Stimulated activated naive CD8-positive, alpha-beta T cell treated with anti-CD3 and anti-CD28 coated beads, Interleukin-15, amount 100 ng/mL, for 72 hours (primary cell): ENCODE data around the gene SCRN2.
A peak's percentile ranks its signal among the peaks of the same experiment; 100 is the strongest.

Source experiments
- ATAC-seq: fragments of 150-1000 bp; cut with Tn5 transposase; 2 replicates; pipeline ENCODE4 v1.10.0; 2021; ENCODE audit warnings: mild to moderate bottlenecking, moderate library complexity
- DNase-seq, 2 donors: peaks; one replicate each; pipeline ENCODE4 v3.0.0; 2021 to 2022
- H3K27ac Mint-ChIP-seq, 2 donors: one replicate each; pipeline ENCODE4 v1.8.0; 2022; ENCODE audit warnings: mild to moderate bottlenecking in 2 of 2, mixed read lengths in 2 of 2, moderate library complexity in 2 of 2
- H3K27me3 Mint-ChIP-seq: one replicate; pipeline ENCODE4 v1.8.0; 2022; ENCODE audit warnings: mixed read lengths
- H3K4me1 Mint-ChIP-seq: one replicate; pipeline ENCODE4 v1.8.0; 2022; ENCODE audit warnings: mild to moderate bottlenecking, mixed read lengths
- H3K4me3 Mint-ChIP-seq, 2 donors: one replicate each; pipeline ENCODE4 v1.8.0; 2022; ENCODE audit warnings: mild to moderate bottlenecking in 2 of 2, mixed read lengths in 2 of 2, moderate library complexity in 1 of 2
- H3K9me3 Mint-ChIP-seq, 2 donors: one replicate each; pipeline ENCODE4 v1.8.0; 2022; ENCODE audit warnings: mixed read lengths in 2 of 2

SCRN2 gene

DNA sequence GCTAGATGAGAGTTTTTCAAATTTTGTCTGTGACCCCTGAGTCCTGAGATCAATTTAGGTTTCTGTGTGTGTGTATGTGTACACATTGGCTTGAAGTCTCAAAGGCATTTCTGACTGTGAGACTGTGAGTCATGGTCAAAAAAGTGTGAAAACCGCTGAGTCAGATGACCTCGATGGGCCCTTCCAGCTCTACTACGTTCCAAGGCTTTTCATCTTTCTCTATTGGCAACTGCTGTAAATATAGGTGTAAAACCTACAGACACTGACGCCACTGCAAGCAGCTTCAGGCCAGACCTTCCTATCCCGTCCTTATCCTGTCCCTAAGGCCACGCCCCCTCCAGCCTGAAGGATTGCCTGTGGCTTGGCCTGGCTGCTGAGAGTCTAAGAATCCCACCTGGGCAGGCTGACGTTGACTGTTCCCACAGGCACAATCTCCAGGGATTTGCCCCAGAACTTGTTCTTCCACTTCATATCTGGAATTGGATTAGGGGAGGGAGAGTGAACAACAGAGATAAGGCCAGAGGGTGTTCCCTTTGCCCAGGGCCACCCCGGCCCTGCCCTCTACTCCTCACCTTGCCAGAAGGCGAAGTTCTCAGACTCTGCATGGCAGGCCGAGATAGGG is 30.8 kb downstream of the SCRN2 start:
- DNase-seq (no peak), ATAC-seq (peak; percentile 65)
- no peaks in the 10 kb centered on the region for H3K9me3 Mint-ChIP-seq
- H3K4me1 Mint-ChIP-seq, result peaks cover 17% of the 10 kb centered on the region
- H3K4me3 Mint-ChIP-seq, result no peak overlapping the region
- H3K27me3 Mint-ChIP-seq, result no peaks in the 10 kb centered on the region
- peak overlapping the region in 1 of 2 donors; percentile 56 for H3K27ac Mint-ChIP-seq

GRCh38 chr17:47808830-47809480 is 32.1 kb downstream of the SCRN2 start:
- H3K27me3 Mint-ChIP-seq, result peaks cover 8% of the 10 kb centered on the region
- no peaks in the 10 kb centered on the region for H3K9me3 Mint-ChIP-seq
- DNase-seq (no peak), ATAC-seq (no peak)
- H3K4me1 Mint-ChIP-seq, result peaks cover 17% of the 10 kb centered on the region
- H3K27ac Mint-ChIP-seq, result no peak overlapping the region
- H3K4me3 Mint-ChIP-seq, result no peak overlapping the region

- no peak overlapping the region for H3K4me3 Mint-ChIP-seq
- no peaks in the 10 kb centered on the region for H3K9me3 Mint-ChIP-seq
- H3K27ac Mint-ChIP-seq, result no peak overlapping the region
- peaks cover 17% of the 10 kb centered on the region for H3K4me1 Mint-ChIP-seq
- ATAC-seq (no peak), DNase-seq (peak in 1 of 2 donors; percentile 5)
- peaks cover 14% of the 10 kb centered on the region for H3K27me3 Mint-ChIP-seq
Measured at GRCh38 chr17:47808036-47808829, 32.8 kb downstream of the SCRN2 start.

- Mint-ChIP-seq H3K27ac (peak overlapping the region in 1 of 2 donors; percentile 46), H3K4me1 (peaks cover 17% of the 10 kb centered on the region), H3K9me3 (no peaks in the 10 kb centered on the region), H3K4me3 (no peak overlapping the region), H3K27me3 (peaks cover 14% of the 10 kb centered on the region)
- ATAC-seq (no peak), DNase-seq (no peak)
Measured at GRCh38 chr17:47807421-47807820, 33.7 kb downstream of the SCRN2 start.

DNA sequence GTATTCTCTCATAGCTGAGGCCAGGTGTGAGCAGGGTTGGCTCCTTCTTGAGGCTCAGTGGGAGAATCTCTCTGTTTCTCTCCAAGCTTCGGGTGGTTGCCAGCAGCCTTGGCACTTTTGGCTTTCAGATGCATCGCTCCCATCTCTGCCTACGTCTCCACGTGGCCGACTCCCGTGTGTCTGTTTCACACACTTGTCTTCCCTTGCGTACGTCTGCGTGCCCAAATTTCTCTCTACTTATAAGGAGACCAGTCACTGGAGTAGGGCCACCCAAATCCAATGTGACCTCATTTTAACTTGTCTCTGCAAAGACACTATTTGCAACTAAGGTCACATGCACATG is 34.2 kb downstream of the SCRN2 start:
- Mint-ChIP-seq H3K27me3 (peaks cover 14% of the 10 kb centered on the region), H3K4me1 (peaks cover 17% of the 10 kb centered on the region), H3K27ac (no peak overlapping the region), H3K4me3 (no peak overlapping the region), H3K9me3 (no peaks in the 10 kb centered on the region)
- DNase-seq (no peak), ATAC-seq (no peak)

DNA sequence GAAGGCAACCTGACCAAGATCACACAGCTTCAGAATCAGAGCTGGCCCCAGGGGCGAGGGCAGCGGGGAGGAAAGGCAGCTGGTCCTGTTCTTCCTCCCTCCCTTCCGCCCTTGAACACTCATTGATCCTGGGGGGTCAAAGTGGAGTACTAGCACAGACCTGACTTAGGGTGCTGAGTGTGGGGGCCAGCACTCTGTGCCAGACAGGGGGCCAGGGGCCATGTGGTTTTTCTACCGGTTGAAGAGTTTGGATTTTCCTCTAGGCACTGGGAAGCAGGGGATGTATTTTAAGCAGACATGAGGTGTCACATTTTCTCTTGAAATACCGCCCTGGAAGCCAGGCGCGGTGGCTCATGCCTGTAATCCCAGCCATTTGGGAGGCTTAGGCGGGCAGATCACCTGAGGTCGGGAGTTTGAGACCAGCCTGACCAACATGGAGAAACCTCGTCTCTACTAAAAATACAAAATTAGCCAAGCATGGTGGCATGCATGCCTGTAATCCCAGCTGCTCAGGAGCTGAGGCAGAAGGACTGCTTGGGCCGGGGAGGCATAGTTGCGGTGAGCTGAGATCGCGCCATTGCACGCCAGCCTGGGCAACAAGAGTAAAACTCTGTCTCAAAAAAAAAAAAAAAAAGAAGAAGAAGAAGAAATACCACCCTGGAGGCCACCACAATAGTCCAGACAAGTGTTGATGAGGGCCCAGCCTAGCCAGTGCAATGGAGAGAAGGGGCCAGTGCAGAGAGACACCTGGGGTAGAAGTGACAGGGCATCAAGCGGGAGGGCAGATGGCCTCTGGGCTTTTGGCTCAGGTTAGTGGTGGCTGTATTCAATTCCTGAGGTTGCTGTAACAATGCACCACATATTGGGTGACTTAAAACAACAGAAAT is 34.8 kb downstream of the SCRN2 start:
- H3K27ac Mint-ChIP-seq, result no peak overlapping the region
- H3K4me3 Mint-ChIP-seq, result no peak overlapping the region
- peaks cover 14% of the 10 kb centered on the region for H3K27me3 Mint-ChIP-seq
- no peak for ATAC-seq
- DNase-seq, result no peak
- no peaks in the 10 kb centered on the region for H3K9me3 Mint-ChIP-seq
- peaks cover 13% of the 10 kb centered on the region for H3K4me1 Mint-ChIP-seq

GRCh38 chr17:47804461-47804860 is 36.6 kb downstream of the SCRN2 start:
- Mint-ChIP-seq H3K27me3 (peaks cover 14% of the 10 kb centered on the region), H3K4me3 (no peak overlapping the region), H3K9me3 (no peaks in the 10 kb centered on the region), H3K4me1 (no peaks in the 10 kb centered on the region), H3K27ac (no peak overlapping the region)
- ATAC-seq (no peak), DNase-seq (no peak)

- H3K27ac Mint-ChIP-seq, result no peak overlapping the region
- H3K9me3 Mint-ChIP-seq, result no peaks in the 10 kb centered on the region
- H3K4me3 Mint-ChIP-seq, result no peak overlapping the region
- peaks cover 14% of the 10 kb centered on the region for H3K27me3 Mint-ChIP-seq
- no peaks in the 10 kb centered on the region for H3K4me1 Mint-ChIP-seq
- no peak for ATAC-seq
- no peak for DNase-seq
Measured at GRCh38 chr17:47803751-47804150, 37.3 kb downstream of the SCRN2 start.

DNA sequence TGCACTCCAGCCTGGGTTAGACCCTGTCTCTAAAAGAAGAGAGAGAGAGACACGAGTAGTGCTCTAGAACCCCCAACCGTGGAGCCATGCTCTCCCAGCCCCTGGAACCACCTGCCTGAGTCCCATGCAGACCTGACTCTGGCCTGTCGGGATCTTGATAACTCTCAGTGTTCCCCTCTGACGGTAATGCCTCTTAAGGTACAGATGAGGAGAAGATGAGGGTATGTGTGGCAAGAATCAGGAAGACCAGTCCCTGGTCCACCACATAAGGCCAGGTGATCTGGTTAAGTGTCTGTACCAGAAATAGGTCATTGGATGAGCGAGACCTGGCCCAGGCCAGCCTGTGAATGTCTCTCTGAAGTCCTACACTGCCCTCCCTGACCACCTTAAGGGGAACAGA is 37.9 kb downstream of the SCRN2 start:
- no peak for ATAC-seq
- Mint-ChIP-seq H3K9me3 (no peaks in the 10 kb centered on the region), H3K4me1 (no peaks in the 10 kb centered on the region), H3K4me3 (no peak overlapping the region), H3K27me3 (peaks cover 14% of the 10 kb centered on the region), H3K27ac (no peak overlapping the region)
- no peak for DNase-seq

- Mint-ChIP-seq H3K4me3 (no peak overlapping the region), H3K9me3 (no peaks in the 10 kb centered on the region), H3K4me1 (no peaks in the 10 kb centered on the region), H3K27ac (no peak overlapping the region), H3K27me3 (peaks cover 19% of the 10 kb centered on the region)
- peak; percentile 96 for ATAC-seq
- peak; percentile 48 to 58 for DNase-seq
Measured at GRCh38 chr17:47802341-47803022, 38.6 kb downstream of the SCRN2 start.

DNA sequence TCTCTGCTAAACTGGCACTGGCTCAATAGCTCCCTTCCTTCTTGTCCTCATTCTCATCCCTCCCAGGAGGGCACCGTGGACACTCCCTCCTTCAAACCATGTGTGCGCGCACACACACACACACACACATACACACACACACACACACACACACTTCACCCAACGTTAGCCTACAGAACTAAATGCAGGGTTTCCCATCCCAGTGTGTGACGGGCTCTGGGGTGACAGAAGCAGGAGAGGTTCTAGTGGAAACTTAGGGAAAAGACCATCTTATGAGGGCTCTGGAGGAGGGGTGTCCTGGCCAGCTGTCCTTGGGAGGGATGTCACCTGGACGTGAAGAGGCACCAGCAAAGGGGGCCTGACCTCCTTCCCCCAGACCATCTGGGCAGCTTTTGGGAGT is 39.2 kb downstream of the SCRN2 start:
- no peak overlapping the region for H3K27ac Mint-ChIP-seq
- H3K27me3 Mint-ChIP-seq, result peaks cover 20% of the 10 kb centered on the region
- no peaks in the 10 kb centered on the region for H3K4me1 Mint-ChIP-seq
- no peak for ATAC-seq
- DNase-seq, result no peak
- no peaks in the 10 kb centered on the region for H3K9me3 Mint-ChIP-seq
- no peak overlapping the region for H3K4me3 Mint-ChIP-seq

- no peak for DNase-seq
- Mint-ChIP-seq H3K4me3 (no peak overlapping the region), H3K27ac (no peak overlapping the region), H3K4me1 (no peaks in the 10 kb centered on the region), H3K9me3 (no peaks in the 10 kb centered on the region), H3K27me3 (peaks cover 20% of the 10 kb centered on the region)
- ATAC-seq, result no peak
Measured at GRCh38 chr17:47801176-47801765, 39.8 kb downstream of the SCRN2 start.

- no peaks in the 10 kb centered on the region for H3K4me1 Mint-ChIP-seq
- no peak for ATAC-seq
- peaks cover 20% of the 10 kb centered on the region for H3K27me3 Mint-ChIP-seq
Measured at GRCh38 chr17:47800686-47801085, 40.4 kb downstream of the SCRN2 start.

DNA sequence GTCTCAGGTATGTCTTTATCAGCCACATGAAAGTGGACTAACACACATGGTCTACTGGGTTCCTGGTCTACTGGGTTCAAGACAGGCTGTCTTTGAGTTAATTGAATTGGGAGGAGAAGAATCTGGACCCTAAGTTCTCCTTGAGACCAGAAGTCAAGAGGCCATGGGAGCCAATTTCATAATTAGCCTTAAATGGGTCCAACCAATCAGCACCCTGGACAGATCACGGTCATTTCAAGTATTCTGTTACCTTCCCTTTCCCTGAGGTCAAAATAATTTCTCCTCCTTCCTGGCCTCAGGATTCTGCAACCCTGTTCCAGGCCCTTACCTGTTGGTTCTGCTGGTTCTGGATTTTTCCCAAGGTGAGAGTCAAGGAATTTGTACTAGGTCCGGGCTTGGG is 43.3 kb downstream of the SCRN2 start:
- no peak for ATAC-seq

More at GRCh38 chr17:47800686-47801085, 40.4 kb downstream of the SCRN2 start:
- Mint-ChIP-seq H3K4me3 (no peak overlapping the region), H3K9me3 (no peaks in the 10 kb centered on the region), H3K27ac (no peak overlapping the region)
- DNase-seq, result no peak

DNA sequence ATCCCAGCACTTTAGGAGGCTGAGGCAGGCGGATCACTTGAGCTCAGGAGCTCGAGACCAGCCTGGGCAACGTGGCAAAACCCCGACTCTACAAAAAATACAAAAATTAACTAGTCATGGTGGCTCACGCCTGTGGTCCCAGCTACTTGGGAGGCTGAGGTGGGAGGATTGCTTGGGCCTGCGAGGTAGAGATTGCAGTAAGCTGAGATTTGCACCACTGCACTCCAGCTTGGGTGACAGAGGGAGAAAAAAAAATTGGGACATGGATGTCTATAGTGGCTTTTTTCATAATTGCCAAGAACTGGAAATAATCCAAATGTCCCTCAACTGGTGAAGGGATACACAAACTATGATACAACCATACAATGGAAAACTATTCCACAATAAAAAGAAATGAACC is 48.1 kb downstream of the SCRN2 start:
- DNase-seq (no peak), ATAC-seq (no peak)
- H3K4me3 Mint-ChIP-seq, result no peak overlapping the region
- no peaks in the 10 kb centered on the region for H3K9me3 Mint-ChIP-seq
- peaks cover 83% of the 10 kb centered on the region for H3K27me3 Mint-ChIP-seq
- H3K4me1 Mint-ChIP-seq, result peaks cover 18% of the 10 kb centered on the region
- no peak overlapping the region for H3K27ac Mint-ChIP-seq

More for the DNA sequence above, 43.3 kb downstream of the SCRN2 start:
- no peak overlapping the region for H3K4me3 Mint-ChIP-seq
- H3K27ac Mint-ChIP-seq, result no peak overlapping the region
- peaks cover 36% of the 10 kb centered on the region for H3K27me3 Mint-ChIP-seq
- DNase-seq, result no peak
- no peaks in the 10 kb centered on the region for H3K4me1 Mint-ChIP-seq
- H3K9me3 Mint-ChIP-seq, result no peaks in the 10 kb centered on the region
